Testis (tissue), 2 donors: ENCODE measurements around the gene CMKLR1.

Source experiments
- POLR2A ChIP-seq: fragments of 450-650 bp; IDR thresholded peaks from one replicate; pipeline ENCODE4 v1.6.1; 2017; ENCODE audit warnings: antibody characterized with exemption, mild to moderate bottlenecking, moderate library complexity
- TF ChIP-seq, protein P1 (sequence below), 3 experiments: fragments of 450-650 bp in 2 of 3; fragments of 200-600 bp in 1 of 3; sonication (generic) in 1 of 3; IDR thresholded peaks; one replicate each; pipeline ENCODE4 v1.5.1; 2016 to 2019; ENCODE audit warnings: antibody characterized with exemption in 3 of 3, mild to moderate bottlenecking in 2 of 3, moderate library complexity in 1 of 3

DNA sequence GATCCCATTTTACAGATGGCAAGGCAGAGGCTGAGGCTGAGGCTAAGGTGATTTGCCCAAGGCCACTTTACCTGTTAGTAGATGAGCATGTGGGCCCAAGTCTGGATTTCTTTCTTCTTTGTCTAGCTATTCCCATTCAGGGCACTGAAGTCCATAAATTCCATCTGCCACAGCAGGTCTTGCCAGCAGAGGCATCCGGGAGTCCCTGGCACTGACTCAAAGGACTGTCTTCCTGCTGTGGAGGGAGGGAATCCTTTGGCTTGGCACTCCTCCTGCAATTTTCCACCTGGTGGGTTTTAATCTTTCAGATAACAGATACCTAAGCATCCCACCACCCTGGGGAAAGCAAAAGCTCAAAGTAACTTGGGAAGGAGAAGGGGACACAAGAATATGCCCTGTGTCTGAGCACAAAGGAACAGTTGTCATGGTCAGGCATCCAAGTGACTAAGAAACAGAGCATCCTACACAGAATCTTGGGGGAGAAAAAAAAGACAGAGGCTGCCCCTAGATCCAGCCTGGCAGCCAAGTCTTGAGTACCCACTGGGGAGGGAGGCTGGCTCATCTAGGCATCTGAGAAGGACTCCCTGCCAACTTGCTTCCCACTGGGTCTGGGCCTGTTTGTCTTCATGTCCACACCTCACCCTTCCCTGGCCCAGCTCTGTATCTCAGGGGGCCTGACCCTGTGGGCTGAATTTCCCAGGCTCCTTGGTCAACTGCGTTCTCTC lies 35.6 kb upstream of the CMKLR1 start:
- TF ChIP-seq, protein P1, sequence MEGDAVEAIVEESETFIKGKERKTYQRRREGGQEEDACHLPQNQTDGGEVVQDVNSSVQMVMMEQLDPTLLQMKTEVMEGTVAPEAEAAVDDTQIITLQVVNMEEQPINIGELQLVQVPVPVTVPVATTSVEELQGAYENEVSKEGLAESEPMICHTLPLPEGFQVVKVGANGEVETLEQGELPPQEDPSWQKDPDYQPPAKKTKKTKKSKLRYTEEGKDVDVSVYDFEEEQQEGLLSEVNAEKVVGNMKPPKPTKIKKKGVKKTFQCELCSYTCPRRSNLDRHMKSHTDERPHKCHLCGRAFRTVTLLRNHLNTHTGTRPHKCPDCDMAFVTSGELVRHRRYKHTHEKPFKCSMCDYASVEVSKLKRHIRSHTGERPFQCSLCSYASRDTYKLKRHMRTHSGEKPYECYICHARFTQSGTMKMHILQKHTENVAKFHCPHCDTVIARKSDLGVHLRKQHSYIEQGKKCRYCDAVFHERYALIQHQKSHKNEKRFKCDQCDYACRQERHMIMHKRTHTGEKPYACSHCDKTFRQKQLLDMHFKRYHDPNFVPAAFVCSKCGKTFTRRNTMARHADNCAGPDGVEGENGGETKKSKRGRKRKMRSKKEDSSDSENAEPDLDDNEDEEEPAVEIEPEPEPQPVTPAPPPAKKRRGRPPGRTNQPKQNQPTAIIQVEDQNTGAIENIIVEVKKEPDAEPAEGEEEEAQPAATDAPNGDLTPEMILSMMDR (IDR thresholded peaks at IDR 0.05): no peak
- TF ChIP-seq POLR2A: no peak
